Hematopoietic multipotent progenitor cell treated with erythropoietin and hydrocortisone succinate and interleukin-3 and kit ligand, for 17 days (in vitro differentiated cells): ENCODE data around the gene EHD4.

Experiments
- DNase-seq: peaks from one replicate; pipeline ENCODE4 v3.0.0-alpha.2; 2015; ENCODE audit warnings: low spot score

EHD4 gene

DNA sequence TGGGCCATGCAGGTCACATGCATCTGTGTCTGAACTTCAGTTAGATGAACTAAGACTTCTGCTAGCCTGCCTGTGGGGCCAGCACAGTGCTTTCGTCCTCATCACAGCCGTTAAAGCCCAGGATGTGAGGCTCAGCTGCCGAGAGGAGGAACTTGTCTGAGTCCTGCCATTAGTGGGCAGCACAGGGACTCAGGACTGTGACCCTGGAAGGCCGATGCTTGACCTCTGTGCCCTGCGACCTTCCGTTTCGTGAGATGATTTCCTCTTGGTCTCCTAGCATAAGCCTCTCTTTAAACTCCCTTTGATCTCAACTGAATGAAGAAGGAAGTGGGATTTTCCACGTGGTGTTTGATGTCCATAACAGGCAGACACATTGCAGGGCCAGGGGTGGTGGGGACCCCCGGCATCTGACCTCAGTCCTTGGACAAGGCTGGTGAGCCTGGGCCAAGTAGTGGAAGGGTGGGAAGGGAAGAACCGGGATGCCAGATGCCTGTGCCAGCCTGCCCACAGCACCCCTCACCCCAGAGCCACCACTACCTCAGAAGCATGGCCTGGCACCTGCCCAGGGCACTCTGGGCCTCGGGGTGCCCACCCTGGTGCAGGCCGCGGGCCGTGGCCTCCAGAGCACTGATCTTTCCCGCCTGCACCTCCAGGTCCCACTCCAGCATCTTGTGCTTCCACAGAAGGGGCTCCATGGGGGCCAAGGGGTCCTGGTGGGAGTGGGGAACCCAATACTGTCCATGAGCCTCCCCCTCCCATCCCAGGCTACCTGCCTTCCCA, 112.1 kb downstream of the EHD4 start:
- no peak for DNase-seq

DNA sequence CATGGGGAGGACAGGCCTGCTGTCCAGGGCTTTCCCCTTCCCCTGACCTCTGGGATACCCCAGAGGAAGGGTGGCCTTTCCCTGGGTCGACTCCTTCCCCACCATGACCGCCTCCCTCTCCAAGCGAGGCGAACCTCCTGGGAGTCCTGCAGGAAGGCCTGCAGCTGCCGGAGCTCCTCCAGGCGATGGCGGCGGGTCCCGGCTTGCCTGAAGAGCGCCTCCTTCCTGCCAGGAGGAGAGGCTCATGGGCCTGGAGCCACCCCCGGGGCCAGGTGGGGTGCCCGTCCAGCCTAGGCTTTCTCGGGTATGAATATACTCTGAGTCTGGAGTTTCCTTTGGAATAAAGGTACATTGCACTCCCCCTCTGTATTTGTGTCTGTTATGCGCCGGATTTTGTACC, 113.6 kb downstream of the EHD4 start:
- DNase-seq, result no peak

DNA sequence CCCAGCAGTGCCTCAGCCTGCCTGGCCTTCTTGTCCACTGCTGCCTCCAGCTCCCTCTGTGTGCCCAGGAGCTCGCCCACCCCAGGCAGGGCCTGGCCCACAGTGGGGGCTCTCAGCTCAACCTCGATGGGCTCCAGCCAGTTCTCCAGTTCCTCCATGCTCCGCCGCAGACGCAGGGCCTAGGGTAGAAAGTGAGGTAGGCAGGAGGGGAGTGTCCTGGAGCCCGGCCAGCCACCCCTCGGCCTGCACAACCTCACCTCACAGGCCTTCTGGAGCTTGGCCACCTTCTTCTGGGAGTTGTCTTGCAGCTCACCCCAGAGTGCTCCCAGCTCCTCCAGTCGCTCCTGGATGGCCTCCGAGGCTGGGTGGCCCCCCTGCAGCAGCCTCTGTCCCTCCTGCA, 115.0 kb downstream of the EHD4 start:
- no peak for DNase-seq

DNA sequence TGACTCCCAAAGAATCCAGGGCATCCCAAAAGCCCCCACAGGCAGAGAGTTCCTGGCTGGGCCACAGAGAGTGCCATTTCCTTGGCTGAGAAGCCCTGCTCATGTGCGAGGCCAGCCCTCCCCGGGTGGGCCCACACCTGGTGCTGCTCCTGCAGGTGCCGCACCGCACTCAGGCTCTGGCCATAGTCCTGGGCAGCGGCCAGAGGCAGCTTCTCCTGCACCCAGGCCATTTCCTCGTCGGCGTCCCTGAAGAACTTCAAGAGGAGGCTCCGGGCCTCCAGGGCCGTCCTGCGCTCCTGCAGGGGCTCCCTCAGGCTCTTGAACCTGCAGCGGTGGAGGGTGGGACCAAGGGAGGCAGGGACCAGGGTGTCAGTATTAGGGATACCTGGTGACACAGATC, 115.6 kb downstream of the EHD4 start:
- DNase-seq, result no peak

DNA sequence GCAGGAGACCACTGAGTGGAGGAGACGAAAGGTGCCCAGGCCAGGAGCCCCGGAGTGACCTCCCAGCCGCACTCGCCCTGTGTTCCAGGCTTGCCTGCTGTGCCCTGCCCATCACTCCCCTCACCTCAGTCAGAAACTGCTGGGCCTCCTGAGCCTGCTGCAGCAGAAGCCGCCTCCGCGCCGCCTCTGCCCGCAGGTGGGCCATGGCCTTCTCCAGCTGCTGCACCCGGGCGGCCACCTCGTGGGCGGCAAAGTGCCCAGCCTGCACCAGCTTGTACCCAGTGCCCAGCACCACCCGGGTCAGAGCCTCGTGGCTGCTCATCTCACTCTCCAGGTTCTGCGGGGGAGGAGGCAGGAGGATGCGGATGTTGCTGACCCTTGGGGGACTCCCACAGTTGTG, 116.1 kb downstream of the EHD4 start:
- DNase-seq, result no peak

DNA sequence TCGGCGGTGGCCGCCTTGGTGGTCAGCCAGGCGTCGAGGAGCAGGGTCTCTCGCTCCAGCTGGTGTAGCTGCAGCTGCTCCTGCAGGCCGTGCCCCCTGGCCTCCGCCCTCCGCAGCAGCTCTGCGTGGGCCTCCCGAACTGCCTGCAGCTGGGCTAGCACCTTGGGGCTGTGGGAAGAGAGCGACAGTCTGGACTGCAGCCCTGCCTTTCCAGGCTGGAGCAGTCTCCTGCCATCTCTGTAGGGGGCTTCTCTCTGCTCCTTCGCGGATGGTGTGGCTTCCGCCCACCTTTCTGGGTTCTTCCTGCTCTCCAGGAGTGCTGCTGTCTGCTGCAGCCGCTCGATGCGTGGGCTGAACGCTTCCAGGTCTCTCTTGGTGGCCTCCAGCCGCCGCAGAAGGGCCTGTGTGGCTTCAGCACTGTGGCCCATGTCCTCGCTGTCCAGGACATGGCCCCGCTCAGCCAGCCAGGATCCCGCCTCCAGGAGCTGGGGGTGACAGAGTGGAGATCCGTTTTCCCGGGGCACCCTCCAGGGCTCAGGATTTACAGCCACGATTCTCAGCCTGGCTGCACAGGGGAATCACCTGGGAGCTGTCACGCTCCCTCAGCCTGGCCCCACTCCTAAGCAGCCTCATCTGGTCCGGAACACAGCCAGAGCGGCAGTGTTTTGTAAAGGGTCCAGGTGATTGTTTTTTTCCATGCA, 116.9 kb downstream of the EHD4 start:
- DNase-seq, result no peak

DNA sequence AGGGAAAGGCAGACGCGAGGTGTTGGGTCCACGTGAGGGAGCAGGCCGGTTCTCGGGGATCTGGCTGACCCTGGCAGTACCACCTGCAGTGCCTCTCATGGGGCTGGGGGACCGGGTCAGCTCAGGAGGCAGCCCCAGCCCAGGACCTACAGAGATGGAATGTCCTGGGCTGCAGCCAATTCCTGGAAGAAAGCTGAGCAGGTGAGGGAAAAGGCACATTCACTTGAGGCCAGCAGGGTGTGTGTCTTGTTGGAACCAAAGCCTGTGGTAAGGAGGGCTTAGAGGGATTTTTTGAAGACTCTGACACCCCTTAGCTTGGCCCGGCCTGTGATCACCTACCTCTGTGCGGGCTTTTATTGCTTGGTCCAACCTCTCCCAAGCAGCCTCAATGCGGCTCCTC, 117.9 kb downstream of the EHD4 start:
- DNase-seq, result no peak

DNA sequence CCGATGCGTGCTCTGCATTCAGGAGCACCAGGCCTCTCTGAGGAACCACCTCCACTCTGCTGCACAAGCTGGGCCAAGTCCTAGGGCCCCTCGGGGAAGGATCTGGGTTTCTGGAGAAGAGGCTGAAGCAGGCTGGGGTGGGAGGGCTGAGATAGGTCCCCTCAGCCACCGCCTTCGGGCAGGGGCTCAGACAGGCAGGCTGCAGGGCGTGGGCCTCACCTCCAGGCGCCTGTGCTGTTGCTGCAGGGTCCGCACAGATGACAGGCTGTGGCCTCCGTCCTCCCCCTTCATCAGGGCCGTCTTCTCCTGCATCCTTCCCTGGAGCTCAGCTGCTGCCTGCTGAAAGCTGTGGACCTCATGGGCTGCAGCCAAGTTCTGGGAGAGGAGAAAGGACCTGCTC, 118.5 kb downstream of the EHD4 start:
- DNase-seq, result no peak

DNA sequence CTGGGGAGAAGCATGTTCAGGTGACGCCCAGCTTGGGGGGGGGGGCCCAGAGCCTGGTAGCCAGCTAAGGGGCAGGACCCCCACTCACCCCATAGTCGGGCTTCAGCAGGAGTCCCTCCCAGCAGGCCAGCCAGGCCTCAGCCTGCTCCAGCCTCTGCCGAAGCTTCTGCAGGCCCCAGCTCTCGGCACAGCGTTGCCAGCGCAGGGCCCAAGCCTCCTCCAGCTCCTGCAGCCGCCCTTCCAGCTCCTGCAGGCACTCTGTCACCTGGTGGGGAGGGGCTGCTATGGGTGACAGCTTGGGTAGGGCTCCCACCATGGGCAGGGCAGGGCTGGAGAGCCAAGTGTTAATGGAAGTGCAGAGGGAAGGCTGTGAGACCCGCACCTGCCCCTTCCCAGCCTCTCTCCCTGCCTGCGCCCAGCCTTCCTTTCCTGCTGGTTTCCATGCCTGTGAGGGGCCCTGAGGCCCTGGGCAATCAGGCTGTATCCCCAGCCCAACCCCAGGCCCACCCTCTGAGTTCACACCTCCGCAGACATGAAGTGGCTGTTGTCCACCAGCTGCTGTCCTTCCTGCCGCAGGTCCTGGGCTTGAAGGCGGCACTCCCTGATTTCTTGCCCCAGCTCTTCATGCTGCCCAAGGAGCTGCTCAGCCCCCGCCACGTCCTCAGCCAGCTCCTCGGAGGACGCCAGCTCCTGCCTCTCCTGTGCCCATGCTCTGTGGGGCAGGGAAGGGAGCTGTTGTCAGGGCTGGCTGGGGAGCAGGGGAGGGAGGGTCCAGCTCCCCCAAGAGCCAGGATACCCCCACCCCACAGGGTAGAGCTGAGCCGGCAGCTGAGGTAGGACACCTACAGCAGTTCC, 119.4 kb downstream of the EHD4 start:
- DNase-seq, result no peak

DNA sequence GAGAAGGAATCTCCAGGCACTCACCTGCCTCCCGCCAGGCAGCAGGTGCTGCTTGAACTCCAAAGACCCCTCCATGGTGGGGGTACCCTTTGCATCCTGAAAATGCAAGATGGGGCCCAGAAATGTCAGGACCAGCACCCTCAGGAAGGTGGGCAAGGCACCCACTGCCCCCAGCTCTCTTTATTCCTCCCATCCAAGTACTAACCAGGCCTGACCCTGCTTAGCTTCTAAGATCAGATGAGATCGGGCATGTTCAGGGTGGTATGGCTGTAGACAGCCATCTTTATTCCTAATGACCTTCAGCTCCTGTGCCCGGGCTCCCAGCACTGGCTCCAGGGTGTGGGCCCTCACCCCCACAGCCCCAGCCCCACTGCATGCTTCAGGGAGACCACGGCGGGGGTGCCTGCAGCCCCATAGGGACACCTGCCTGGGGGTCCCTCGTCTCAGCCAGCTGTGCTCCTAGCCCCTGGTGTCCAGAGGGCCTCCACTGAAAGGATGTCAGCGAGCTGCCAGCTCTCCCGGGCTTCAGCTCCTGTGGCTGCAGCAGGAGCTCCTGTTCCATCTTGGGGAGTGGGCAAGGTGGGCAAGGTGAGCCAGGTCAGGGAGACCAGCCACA, 120.5 kb downstream of the EHD4 start:
- no peak for DNase-seq

DNA sequence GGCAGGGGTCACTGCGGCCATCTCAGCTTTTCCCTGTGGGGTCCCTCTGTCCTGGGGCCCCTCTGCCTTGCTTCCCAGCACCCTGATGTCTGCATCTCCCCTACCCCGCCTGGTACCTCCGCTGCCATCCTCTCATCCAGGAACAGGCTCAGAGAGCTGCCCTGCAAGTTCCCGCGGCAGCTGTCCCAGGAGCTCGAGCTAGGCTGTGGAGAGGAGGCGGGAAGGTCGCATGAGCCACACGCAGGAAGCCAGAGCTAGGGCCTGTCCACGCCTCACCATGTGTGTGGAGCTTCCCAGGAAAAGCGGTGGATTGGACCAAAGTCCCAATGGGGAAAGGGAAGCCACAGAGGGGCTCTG, 121.2 kb downstream of the EHD4 start:
- DNase-seq, result no peak

DNA sequence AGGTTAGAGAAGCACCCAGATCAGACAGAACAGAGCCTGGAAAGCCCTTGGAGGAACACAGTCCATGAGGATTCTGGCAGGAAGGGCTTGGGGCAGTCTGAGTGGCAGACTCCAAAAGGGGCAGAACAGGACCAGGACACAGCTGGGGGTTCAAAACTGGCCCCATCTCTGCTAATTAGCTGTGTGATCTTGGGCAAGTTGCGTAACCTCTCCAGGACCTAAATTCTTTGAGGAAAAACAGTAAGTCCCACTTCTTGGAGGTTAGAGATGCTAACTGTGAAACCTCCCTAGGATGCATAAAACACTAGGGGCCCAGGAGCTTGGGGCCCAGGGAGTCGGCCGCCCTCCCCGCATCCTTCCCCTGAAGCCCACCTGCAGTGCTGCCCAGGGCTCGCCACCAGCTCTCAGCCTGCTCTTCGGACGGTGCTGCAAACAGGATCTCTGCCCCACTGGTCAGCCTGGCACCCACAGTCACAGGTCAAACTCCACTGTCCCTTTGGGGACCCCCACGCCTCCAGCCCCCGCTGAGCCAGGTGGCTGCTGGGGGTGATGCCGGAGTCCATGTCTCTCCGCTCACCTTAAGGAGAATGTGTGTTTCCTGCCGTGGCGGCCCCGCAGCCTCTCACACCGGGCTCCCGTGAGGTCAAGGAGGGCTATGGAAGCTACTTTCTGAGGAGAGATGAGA, 121.7 kb downstream of the EHD4 start:
- no peak for DNase-seq

DNA sequence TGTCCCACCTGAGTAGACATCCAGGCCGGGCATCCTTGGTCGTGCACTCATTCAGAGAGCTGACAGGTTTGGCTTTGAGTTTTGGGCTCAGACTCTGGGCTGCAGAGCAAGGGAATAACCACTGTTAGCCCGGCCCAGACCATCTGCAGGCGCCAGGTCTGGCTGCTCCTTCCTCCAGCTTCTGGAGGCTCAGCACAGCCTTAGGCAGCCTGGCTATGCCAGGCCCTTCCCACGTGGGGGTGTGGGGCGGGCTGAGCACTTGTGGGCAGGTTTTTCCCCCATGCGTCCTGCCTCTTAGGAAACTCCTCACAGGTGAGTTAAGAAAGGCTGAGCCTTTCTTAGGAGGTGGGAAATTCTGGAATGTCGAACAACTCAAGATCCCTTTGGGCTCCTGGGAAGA, 122.5 kb downstream of the EHD4 start:
- no peak for DNase-seq

DNA sequence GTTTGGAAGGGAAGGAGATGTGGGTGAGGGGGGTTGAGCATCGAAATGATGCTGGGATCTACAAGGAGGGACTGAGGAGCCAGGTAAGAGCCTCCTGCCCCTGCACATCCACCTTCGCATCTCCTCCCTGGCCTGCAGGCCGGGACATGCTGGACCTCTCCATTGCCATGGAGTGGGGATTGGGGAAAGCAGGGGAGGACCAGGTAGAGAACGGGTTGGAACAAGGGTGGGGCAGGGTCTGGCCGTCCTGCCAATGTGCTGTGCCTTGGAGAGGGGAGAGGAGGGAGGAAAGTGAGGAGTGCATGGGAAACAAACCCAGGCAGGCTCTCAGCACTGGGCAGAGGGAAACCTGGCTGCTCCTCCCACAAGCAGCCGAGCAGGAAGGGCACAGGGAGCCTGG, 123.2 kb downstream of the EHD4 start:
- DNase-seq, result no peak

DNA sequence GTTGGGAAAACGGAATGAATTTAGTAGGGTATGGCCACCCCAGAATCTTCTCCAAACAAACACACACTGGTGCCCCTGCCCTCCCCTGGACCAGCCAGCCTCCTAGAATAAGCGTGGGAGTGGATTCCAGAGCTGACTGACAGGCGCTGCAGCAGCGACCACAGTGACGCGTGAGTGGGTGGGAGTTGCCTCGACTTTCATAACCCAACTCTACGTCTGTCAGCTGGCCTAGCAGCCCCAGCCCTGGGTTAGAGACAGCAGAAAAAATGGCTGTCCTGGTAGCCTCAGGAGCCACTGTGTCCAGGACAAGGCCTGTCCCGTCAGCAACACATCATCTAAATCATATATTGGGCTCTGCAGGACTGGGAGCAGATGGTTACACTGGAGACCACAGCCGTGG, 123.7 kb downstream of the EHD4 start:
- no peak for DNase-seq

DNA sequence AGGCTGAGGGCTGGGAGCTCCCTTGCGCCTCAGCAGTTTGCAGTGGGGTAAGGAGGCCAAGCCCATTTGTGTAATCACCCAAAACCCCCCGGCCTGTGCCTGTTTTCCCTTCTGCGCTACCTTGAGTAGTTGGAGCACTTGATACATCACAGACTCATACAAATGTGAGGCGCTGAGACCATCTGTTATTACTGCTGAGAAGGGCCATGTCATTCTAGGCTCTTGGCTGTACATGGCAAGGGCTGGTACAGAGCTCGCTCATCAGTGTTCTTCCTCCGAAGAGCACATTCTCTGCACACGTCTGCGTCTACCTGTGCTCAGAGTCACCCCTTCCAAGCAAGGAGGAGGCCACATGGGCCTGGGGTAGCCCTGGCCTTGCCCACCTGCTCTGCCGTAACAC, 124.4 kb downstream of the EHD4 start:
- DNase-seq, result no peak

DNA sequence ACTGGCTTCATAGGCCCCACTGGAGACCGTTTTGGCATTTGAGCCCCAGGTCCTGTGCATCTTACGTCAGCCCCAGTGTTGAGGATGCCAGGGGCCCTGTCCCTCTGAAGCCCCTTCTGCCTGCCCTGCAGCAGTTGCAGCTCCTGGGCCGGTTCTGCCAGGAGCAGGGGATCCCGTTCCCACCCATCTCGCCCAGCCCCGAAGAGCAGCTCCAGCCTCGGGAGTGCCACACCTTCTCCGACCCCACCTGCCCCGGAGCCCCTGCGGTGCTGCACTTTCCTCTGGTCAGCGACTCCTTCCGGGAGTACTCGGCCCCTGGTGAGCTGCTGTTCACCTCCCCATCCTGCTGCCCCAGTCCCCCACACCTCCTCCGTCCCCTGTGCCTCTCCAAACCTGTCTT, 125.2 kb downstream of the EHD4 start:
- no peak for DNase-seq
